ENCODE measurements around the gene TSTD2.

DNA sequence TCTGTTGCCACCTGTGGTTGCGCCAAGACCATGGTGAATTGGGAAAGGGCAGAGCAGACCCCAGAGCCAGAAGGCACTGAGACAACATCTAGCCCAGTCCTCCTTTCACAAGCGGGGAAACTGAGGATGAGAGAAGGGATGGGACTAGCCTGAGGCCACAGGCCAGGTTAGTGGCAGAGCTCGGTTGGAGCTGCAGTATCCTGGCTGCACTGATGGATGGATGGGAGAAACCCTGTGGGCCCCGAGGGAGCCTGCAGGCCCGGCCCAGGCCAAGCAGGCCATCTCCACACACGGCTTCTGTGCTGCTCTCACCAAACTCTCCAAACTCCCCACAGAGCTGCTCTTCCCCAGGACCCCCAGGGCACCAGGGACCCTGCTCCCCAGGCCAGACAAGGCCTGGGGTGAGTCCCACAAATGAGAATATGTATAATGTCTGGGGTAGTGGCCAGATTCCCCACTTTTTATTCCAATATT, 60.2 kb downstream of the TSTD2 start:
- TF ChIP-seq, protein P1, sequence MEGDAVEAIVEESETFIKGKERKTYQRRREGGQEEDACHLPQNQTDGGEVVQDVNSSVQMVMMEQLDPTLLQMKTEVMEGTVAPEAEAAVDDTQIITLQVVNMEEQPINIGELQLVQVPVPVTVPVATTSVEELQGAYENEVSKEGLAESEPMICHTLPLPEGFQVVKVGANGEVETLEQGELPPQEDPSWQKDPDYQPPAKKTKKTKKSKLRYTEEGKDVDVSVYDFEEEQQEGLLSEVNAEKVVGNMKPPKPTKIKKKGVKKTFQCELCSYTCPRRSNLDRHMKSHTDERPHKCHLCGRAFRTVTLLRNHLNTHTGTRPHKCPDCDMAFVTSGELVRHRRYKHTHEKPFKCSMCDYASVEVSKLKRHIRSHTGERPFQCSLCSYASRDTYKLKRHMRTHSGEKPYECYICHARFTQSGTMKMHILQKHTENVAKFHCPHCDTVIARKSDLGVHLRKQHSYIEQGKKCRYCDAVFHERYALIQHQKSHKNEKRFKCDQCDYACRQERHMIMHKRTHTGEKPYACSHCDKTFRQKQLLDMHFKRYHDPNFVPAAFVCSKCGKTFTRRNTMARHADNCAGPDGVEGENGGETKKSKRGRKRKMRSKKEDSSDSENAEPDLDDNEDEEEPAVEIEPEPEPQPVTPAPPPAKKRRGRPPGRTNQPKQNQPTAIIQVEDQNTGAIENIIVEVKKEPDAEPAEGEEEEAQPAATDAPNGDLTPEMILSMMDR (IDR thresholded peaks at IDR 0.05): no peak
- TF ChIP-seq POLR2A (IDR thresholded peaks at IDR 0.05) (no peak), EP300 (IDR thresholded peaks at IDR 0.05) (no peak)
